WTC11 (cell line): ENCODE measurements around the gene HENMT1. TPM values are rescaled to one million over a fixed set of nuclear protein-coding genes. Genes with fewer than 3 reads are reported as not detected.

Experiments used
- ATAC-seq: fragments of 200-7000 bp; cut with Tn5 transposase; 2 replicates; pipeline ENCODE4 v1.10.0; 2021; ENCODE audit warnings: mild to moderate bottlenecking, moderate library complexity
- CTCF ChIA-PET: fragments of 300-600 bp; sonication (Branson Sonifier 250); formaldehyde crosslinking; loops from one replicate; lab custom pipeline; 2021; ENCODE audit warnings: antibody characterized with exemption; lab: Charles Lee
- POLR2A ChIA-PET: fragments of 350-600 bp; sonication (Branson Sonifier 250); formaldehyde crosslinking; loops from one replicate; lab custom pipeline; 2021; ENCODE audit warnings: antibody characterized with exemption; lab: Charles Lee
- DNase-seq: peaks from one replicate; pipeline ENCODE4 v3.0.0; 2021; ENCODE audit warnings: low spot score
- H3K27ac Mint-ChIP-seq: 2 replicates; pipeline ENCODE4 v1.8.0; 2021; ENCODE audit warnings: mixed read lengths
- H3K27me3 Mint-ChIP-seq: 2 replicates; pipeline ENCODE4 v1.8.0; 2021; ENCODE audit warnings: low read depth, mild to moderate bottlenecking, moderate library complexity, mixed read lengths
- H3K36me3 Mint-ChIP-seq: 2 replicates; pipeline ENCODE4 v1.8.0; 2021; ENCODE audit warnings: mixed read lengths
- H3K4me1 Mint-ChIP-seq: 2 replicates; pipeline ENCODE4 v1.8.0; 2022; ENCODE audit warnings: mixed read lengths
- H3K4me3 Mint-ChIP-seq: 2 replicates; pipeline ENCODE4 v1.8.0; 2021; ENCODE audit warnings: mild to moderate bottlenecking, moderate library complexity, mixed read lengths
- H3K9me3 Mint-ChIP-seq: 2 replicates; pipeline ENCODE4 v1.8.0; 2021; ENCODE audit warnings: mixed read lengths
- ATF1 ChIP-seq: sonication (generic); formaldehyde crosslinking; IDR thresholded peaks from 2 replicates; pipeline ENCODE4 v1.8.1; 2023; ENCODE audit warnings: mild to moderate bottlenecking, moderate library complexity, missing genetic modification reagents
- ESRRA ChIP-seq: sonication (generic); formaldehyde crosslinking; IDR thresholded peaks from 2 replicates; pipeline ENCODE4 v1.8.1; 2022; ENCODE audit warnings: mild to moderate bottlenecking, missing genetic modification reagents, borderline replicate concordance
- JUN ChIP-seq: sonication (generic); formaldehyde crosslinking; IDR thresholded peaks from 2 replicates; pipeline ENCODE4 v1.8.0; 2023; ENCODE audit warnings: mild to moderate bottlenecking, missing genetic modification reagents
- KAT7 ChIP-seq: sonication (generic); formaldehyde crosslinking; IDR thresholded peaks from 2 replicates; pipeline ENCODE4 v1.8.1; 2023; ENCODE audit warnings: missing genetic modification reagents, mild to moderate bottlenecking, borderline replicate concordance
- NFYB ChIP-seq: sonication (generic); formaldehyde crosslinking; conservative IDR thresholded peaks from 2 replicates; pipeline ENCODE4 v1.8.0; 2022; ENCODE audit warnings: low read depth, missing genetic modification reagents
- RELA ChIP-seq: sonication (generic); formaldehyde crosslinking; IDR thresholded peaks from 2 replicates; pipeline ENCODE4 v1.8.1; 2022; ENCODE audit warnings: missing genetic modification reagents, mild to moderate bottlenecking, borderline replicate concordance
- RORB ChIP-seq: fragments of 250-450 bp; sonication (Bioruptor Pico); IDR thresholded peaks from 2 replicates; pipeline ENCODE4 v1.9.0; 2021; ENCODE audit warnings: mild to moderate bottlenecking
- SMAD3 ChIP-seq: sonication (generic); formaldehyde crosslinking; IDR thresholded peaks from 2 replicates; pipeline ENCODE4 v1.8.0; 2022; ENCODE audit warnings: missing genetic modification reagents, mild to moderate bottlenecking, borderline replicate concordance
- SOX15 ChIP-seq: fragments of 250-450 bp; sonication (Bioruptor Pico); IDR thresholded peaks from 2 replicates; pipeline ENCODE4 v1.9.0; 2021; ENCODE audit warnings: mild to moderate bottlenecking
- TCF7 ChIP-seq: sonication (generic); formaldehyde crosslinking; IDR thresholded peaks from 2 replicates; pipeline ENCODE4 v1.8.0; 2022; ENCODE audit warnings: mild to moderate bottlenecking, low read depth, missing genetic modification reagents, moderate library complexity
- ZNF121 ChIP-seq: sonication (generic); formaldehyde crosslinking; IDR thresholded peaks from 2 replicates; pipeline ENCODE4 v1.8.0; 2023; ENCODE audit warnings: missing genetic modification reagents
- ZNF138 ChIP-seq: sonication (generic); formaldehyde crosslinking; conservative IDR thresholded peaks from 2 replicates; pipeline ENCODE4 v1.8.1; 2022; ENCODE audit warnings: mild to moderate bottlenecking, moderate library complexity, missing genetic modification reagents
- ZNF232 ChIP-seq: sonication (generic); formaldehyde crosslinking; IDR thresholded peaks from 2 replicates; pipeline ENCODE4 v1.8.0; 2022; ENCODE audit warnings: mild to moderate bottlenecking, missing genetic modification reagents
- ZNF263 ChIP-seq: sonication (generic); formaldehyde crosslinking; IDR thresholded peaks from 2 replicates; pipeline ENCODE4 v1.8.1; 2022; ENCODE audit warnings: low read depth, mild to moderate bottlenecking, moderate library complexity, missing genetic modification reagents
- ZNF416 ChIP-seq: fragments of 250-450 bp; sonication (Bioruptor Pico); IDR thresholded peaks from 2 replicates; pipeline ENCODE4 v1.9.0; 2021; ENCODE audit warnings: mild to moderate bottlenecking, inconsistent platforms
- total RNA-seq: library from RNA; stranded (reverse); gene quantifications from 3 replicates; pipeline ENCODE4 v1.2.3, GENCODE V29; 2021
- TF ChIP-seq, protein P1 (sequence below): fragments of 250-450 bp; sonication (Bioruptor Pico); conservative IDR thresholded peaks from 2 replicates; pipeline ENCODE4 v1.9.0; 2021; ENCODE audit warnings: mild to moderate bottlenecking
- TF ChIP-seq, protein P2 (sequence below): fragments of 250-450 bp; sonication (Bioruptor Pico); IDR thresholded peaks from 2 replicates; pipeline ENCODE4 v1.9.0; 2021; ENCODE audit warnings: mild to moderate bottlenecking
- TF ChIP-seq, protein P3 (sequence below): fragments of 250-450 bp; sonication (Bioruptor Pico); IDR thresholded peaks from 2 replicates; pipeline ENCODE4 v1.8.0; 2021; ENCODE audit warnings: mild to moderate bottlenecking
- TF ChIP-seq, protein P4 (sequence below): sonication (generic); formaldehyde crosslinking; IDR thresholded peaks from 2 replicates; pipeline ENCODE4 v1.8.0; 2023; ENCODE audit warnings: missing genetic modification reagents, mild to moderate bottlenecking, borderline replicate concordance
- TF ChIP-seq, protein P5 (sequence below): fragments of 200-600 bp; IDR thresholded peaks from 2 replicates; pipeline ENCODE4 v1.8.0; 2022; ENCODE audit warnings: antibody characterized with exemption

Gene HENMT1
- total RNA-seq, 1 experiment from 2014 or later = 4.7 TPM

DNA sequence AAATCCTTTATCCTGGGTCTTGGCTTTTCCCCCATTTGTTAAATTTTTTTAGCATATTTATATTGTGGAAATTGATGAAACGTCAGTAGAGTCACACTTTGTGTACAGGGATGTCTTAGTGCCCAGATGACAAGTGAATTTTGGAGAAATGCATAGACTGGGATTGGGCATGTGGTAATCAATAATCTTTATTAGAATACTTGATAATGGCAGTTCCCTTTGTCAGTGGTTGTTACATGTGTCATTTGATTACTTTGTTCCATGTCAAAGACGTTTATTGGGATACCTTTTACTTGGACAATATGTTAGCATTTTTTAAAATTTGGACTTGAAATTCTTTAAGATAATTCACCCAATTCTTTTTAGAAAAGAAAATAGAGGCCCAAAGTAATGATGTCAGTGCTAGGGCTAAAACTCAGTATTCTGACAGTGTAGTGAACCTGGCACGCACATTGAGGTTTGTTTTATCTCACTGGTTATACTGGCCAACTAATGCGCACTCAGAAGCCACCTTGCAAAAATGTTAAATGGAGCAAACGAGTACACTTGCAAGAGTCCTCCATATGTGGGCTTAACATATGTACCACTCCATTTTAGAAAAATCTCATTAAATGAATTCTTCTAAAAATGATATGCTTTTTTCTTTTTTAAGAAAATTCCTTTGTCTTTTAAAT is 40.4 kb upstream of the HENMT1 start (continued):
- TF ChIP-seq ZNF232 (CRISPR knock-in tag) (no peak), JUN (no peak), RORB (CRISPR knock-in tag) (no peak), ATF1 (CRISPR knock-in tag) (no peak), NFYB (no peak), ZNF138 (CRISPR knock-in tag) (no peak), SMAD3 (no peak)
- TF ChIP-seq, protein P1, sequence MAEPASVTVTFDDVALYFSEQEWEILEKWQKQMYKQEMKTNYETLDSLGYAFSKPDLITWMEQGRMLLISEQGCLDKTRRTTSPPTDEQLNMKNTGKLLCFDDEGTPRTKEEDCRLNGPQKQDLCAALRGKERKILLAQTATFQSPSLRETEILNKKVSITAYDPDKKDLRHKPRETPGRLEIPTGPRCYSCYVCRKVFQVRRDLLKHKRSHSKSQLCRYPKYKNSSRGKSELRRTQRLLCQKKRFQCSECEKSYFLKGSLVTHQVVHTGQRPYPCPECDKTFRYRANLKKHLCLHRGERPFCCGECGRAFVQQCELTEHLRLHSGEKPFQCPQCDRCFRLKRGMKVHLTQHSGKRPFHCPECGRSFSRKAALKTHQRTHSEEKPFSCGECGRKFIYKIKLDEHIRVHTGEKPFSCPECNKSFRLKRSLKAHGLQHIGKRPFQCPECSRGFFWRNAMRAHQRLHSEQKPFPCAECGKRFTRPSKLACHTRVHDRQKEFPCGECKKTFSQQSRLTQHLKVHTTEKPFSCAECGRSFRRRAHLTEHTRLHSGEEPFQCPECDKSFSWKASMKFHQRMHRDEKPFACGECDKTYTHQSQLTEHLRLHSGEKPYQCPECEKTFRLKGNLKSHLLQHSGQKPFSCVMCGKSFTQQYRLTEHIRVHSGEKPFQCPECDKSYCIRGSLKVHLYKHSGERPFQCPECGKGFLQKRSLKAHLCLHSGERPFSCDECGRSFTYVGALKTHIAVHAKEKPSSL (CRISPR knock-in tag) = no peak

DNA sequence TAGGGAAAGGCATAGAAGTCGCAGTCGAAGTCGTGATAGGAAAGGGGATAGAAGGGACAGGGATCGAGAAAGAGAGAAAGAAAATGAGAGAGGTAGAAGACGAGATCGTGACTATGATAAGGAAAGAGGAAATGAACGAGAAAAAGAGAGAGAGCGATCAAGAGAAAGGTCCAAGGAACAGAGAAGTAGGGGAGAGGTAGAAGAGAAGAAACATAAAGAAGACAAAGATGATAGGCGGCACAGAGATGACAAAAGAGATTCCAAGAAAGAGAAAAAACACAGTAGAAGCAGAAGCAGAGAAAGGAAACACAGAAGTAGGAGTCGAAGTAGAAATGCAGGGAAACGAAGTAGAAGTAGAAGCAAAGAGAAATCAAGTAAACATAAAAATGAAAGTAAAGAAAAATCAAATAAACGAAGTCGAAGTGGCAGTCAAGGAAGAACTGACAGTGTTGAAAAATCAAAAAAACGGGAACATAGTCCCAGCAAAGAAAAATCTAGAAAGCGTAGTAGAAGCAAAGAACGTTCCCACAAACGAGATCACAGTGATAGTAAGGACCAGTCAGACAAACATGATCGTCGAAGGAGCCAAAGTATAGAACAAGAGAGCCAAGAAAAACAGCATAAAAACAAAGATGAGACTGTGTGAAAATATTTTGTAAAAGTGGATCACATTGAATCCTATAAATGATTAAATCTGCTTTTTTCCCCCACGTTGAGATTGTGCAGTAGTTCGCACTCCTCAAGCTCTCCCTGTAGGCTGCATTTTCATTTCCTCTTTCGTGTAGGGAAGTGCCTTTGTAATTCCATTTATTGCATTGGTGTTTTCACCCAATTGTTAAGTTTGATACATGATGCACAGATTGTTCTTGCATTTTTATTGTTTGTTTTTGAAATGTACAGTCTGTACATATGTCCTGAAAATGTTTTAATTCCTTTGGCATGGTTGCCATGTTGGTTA is 38.8 kb upstream of the HENMT1 start:
- peaks cover 68% of the 10 kb centered on the region for H3K36me3 Mint-ChIP-seq
- H3K27me3 Mint-ChIP-seq = no peaks in the 10 kb centered on the region
- CTCF ChIA-PET = no interaction called here
- POLR2A ChIA-PET = no interaction called here
- no peak for TF ChIP-seq ZNF263 (CRISPR knock-in tag)
- no peak for TF ChIP-seq RELA
- TF ChIP-seq ZNF121 (CRISPR knock-in tag) = no peak
- no peak for TF ChIP-seq SOX15 (CRISPR knock-in tag)
- TF ChIP-seq, protein P2, sequence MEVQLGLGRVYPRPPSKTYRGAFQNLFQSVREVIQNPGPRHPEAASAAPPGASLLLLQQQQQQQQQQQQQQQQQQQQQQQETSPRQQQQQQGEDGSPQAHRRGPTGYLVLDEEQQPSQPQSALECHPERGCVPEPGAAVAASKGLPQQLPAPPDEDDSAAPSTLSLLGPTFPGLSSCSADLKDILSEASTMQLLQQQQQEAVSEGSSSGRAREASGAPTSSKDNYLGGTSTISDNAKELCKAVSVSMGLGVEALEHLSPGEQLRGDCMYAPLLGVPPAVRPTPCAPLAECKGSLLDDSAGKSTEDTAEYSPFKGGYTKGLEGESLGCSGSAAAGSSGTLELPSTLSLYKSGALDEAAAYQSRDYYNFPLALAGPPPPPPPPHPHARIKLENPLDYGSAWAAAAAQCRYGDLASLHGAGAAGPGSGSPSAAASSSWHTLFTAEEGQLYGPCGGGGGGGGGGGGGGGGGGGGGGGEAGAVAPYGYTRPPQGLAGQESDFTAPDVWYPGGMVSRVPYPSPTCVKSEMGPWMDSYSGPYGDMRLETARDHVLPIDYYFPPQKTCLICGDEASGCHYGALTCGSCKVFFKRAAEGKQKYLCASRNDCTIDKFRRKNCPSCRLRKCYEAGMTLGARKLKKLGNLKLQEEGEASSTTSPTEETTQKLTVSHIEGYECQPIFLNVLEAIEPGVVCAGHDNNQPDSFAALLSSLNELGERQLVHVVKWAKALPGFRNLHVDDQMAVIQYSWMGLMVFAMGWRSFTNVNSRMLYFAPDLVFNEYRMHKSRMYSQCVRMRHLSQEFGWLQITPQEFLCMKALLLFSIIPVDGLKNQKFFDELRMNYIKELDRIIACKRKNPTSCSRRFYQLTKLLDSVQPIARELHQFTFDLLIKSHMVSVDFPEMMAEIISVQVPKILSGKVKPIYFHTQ = no peak
- TF ChIP-seq, protein P3, sequence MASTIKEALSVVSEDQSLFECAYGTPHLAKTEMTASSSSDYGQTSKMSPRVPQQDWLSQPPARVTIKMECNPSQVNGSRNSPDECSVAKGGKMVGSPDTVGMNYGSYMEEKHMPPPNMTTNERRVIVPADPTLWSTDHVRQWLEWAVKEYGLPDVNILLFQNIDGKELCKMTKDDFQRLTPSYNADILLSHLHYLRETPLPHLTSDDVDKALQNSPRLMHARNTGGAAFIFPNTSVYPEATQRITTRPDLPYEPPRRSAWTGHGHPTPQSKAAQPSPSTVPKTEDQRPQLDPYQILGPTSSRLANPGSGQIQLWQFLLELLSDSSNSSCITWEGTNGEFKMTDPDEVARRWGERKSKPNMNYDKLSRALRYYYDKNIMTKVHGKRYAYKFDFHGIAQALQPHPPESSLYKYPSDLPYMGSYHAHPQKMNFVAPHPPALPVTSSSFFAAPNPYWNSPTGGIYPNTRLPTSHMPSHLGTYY (CRISPR knock-in tag) = no peak
- TF ChIP-seq ESRRA (CRISPR knock-in tag) = no peak
- H3K9me3 Mint-ChIP-seq = no peaks in the 10 kb centered on the region
- no peak for ATAC-seq
- H3K27ac Mint-ChIP-seq = peak overlapping the region; percentile 8
- no peak for DNase-seq
- H3K4me3 Mint-ChIP-seq = no peak overlapping the region
- H3K4me1 Mint-ChIP-seq = peaks cover 2% of the 10 kb centered on the region

DNA sequence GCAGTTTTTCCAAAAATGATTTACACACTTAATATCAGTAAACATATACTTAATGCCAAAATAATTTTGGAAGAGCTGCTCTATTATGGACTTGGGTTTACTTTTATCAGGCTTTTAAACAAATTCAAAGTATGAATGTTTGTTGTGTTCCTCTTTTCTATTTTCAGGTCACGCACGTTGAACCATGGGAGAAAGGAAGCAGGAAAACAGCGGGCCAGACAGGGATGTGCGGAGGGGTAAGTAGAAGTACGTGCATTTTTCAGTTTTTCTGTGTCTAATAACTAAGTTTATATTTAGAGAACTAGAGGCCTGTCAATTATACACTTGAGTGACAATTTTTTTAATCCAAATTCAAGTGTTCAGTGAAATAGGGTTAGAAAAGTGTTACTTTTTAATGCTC is 34.6 kb upstream of the HENMT1 start:
- H3K9me3 Mint-ChIP-seq = no peaks in the 10 kb centered on the region
- H3K4me3 Mint-ChIP-seq = 0 out of 2 replicates have a peak overlapping the region, but pooled peaks have one; percentile 26
- peak overlapping the region; percentile 78 for H3K27ac Mint-ChIP-seq
- H3K36me3 Mint-ChIP-seq = peaks cover 67% of the 10 kb centered on the region
- CTCF ChIA-PET = interaction anchor here (0.6 kb wide), 1 partner anchor 66 kb away, joined by 3 read pairs; no protein-coding TSS in a partner anchor
- DNase-seq (no peak), ATAC-seq (no peak)
- no peaks in the 10 kb centered on the region for H3K27me3 Mint-ChIP-seq
- H3K4me1 Mint-ChIP-seq = peaks cover 20% of the 10 kb centered on the region
- POLR2A ChIA-PET = interaction anchor here (0.6 kb wide), 1 partner anchor 135 kb away, joined by 5 read pairs; no protein-coding TSS in a partner anchor
- TF ChIP-seq KAT7 (CRISPR knock-in tag) = no peak
- no peak for TF ChIP-seq RELA
- TF ChIP-seq TCF7 (CRISPR knock-in tag) = no peak
- TF ChIP-seq, protein P4, sequence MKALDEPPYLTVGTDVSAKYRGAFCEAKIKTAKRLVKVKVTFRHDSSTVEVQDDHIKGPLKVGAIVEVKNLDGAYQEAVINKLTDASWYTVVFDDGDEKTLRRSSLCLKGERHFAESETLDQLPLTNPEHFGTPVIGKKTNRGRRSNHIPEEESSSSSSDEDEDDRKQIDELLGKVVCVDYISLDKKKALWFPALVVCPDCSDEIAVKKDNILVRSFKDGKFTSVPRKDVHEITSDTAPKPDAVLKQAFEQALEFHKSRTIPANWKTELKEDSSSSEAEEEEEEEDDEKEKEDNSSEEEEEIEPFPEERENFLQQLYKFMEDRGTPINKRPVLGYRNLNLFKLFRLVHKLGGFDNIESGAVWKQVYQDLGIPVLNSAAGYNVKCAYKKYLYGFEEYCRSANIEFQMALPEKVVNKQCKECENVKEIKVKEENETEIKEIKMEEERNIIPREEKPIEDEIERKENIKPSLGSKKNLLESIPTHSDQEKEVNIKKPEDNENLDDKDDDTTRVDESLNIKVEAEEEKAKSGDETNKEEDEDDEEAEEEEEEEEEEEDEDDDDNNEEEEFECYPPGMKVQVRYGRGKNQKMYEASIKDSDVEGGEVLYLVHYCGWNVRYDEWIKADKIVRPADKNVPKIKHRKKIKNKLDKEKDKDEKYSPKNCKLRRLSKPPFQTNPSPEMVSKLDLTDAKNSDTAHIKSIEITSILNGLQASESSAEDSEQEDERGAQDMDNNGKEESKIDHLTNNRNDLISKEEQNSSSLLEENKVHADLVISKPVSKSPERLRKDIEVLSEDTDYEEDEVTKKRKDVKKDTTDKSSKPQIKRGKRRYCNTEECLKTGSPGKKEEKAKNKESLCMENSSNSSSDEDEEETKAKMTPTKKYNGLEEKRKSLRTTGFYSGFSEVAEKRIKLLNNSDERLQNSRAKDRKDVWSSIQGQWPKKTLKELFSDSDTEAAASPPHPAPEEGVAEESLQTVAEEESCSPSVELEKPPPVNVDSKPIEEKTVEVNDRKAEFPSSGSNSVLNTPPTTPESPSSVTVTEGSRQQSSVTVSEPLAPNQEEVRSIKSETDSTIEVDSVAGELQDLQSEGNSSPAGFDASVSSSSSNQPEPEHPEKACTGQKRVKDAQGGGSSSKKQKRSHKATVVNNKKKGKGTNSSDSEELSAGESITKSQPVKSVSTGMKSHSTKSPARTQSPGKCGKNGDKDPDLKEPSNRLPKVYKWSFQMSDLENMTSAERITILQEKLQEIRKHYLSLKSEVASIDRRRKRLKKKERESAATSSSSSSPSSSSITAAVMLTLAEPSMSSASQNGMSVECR = no peak
- no peak for TF ChIP-seq JUN
- no peak for TF ChIP-seq ZNF416 (CRISPR knock-in tag)
- TF ChIP-seq, protein P5, sequence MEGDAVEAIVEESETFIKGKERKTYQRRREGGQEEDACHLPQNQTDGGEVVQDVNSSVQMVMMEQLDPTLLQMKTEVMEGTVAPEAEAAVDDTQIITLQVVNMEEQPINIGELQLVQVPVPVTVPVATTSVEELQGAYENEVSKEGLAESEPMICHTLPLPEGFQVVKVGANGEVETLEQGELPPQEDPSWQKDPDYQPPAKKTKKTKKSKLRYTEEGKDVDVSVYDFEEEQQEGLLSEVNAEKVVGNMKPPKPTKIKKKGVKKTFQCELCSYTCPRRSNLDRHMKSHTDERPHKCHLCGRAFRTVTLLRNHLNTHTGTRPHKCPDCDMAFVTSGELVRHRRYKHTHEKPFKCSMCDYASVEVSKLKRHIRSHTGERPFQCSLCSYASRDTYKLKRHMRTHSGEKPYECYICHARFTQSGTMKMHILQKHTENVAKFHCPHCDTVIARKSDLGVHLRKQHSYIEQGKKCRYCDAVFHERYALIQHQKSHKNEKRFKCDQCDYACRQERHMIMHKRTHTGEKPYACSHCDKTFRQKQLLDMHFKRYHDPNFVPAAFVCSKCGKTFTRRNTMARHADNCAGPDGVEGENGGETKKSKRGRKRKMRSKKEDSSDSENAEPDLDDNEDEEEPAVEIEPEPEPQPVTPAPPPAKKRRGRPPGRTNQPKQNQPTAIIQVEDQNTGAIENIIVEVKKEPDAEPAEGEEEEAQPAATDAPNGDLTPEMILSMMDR = no peak
